GM21423 (cell line): ENCODE results near the gene CD151.

Experiments used
- ATAC-seq: cut with Tn5 transposase; IDR thresholded peaks from one replicate; pipeline ENCODE4 v1.9.1; 2021; ENCODE audit warnings: mild to moderate bottlenecking, moderate library complexity; ENCODE audit not compliant: unreplicated experiment

Gene CD151

DNA sequence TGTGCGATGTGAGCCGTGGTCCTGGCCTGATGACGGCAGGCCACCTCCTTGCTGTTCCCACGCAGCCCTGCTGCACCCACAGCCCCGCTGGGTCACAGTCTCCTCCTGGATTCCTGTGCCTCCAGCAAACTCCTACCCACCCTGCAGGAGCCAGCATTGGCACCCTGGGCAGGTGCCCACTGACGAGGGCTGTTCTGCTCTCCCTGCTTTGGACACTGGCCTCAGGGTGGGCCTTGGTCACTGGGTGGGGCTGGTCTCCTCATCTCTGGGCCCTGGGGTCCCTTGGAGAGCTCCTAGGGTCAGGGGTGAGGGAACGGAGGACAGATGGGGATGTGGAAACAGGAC, 22.6 kb downstream of the CD151 start:
- no peak for ATAC-seq

DNA sequence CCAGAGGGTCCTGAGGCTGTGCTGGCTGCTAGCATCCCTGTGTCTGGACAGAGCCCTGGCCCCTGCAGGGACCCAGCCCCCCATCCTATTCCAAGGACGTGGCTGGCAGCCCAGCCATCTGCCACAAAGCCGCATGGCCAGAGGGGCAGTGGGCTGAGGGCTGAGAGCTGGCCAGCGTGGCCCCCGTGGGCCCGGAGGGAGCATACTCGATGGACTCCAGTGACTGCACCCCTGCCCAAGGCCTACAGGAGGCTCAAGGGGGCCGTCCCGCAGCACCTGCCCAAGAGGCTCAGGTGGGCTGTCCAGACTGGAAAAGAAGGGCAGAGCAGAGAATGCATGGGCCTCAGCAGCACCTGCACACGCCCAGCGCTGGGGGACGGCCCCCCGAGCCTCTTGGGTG, 23.0 kb downstream of the CD151 start:
- ATAC-seq, result no peak

DNA sequence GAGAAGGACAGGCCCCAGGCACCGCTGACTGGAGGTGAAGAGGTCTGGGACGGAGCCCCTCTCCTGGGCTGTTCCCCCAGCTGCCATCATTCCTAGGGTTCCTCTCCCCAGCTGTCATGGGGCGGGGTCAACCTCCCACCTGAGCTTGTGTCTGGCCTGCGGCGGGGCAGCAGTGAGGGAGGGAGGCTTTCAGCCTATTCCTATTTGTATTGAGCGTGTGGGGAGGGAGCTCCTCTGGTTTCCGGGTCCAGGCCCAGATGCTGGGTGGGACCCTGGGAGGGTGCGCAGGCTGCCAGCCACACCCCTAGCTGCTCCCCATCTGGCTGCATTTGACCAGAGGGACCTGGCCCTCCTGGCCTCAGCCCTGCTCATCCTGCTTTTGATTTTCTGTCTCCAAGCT, 23.6 kb downstream of the CD151 start:
- ATAC-seq, result no peak

DNA sequence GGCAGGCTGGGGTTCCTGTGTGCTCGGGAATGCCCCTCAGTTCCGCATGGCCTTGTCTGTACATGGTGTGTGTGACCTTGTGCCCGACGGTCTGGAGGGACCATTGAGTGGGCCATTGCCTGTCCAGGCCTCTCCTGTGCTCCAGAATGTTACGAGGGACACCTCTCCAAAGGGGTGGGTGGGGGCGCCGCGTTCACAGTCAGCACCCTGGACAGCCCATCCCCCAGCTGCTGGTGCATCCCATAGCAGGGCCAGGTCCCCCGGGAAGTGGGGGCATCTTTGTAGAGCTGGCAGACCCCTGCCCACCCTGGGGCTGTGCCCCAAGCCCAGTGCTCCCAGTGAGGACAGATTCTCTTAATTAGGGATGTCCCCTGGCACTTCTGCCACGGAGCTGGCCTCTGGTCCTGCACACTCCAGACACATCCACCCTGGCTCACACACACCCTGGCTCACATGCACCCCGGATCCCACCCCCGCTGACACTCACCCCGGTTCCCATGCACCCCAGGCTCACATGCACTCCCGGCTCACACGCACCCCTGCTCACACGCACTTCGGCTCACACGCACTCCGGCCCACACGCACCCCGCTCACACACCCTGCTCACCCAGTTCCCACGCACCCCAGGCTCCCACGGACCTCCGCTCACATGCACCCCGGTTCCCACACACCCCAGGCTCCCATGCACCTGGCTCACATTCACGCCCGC, 25.5 kb downstream of the CD151 start:
- no peak for ATAC-seq

GRCh38 chr11:858762-859339, 26.1 kb downstream of the CD151 start:
- ATAC-seq, result no peak

GRCh38 chr11:859394-860131, 26.8 kb downstream of the CD151 start:
- ATAC-seq, result no peak

GRCh38 chr11:860234-861104, 27.7 kb downstream of the CD151 start:
- no peak for ATAC-seq

GRCh38 chr11:861105-861479, 28.3 kb downstream of the CD151 start:
- ATAC-seq, result no peak

GRCh38 chr11:862081-862661, 29.4 kb downstream of the CD151 start:
- ATAC-seq, result no peak

GRCh38 chr11:862696-863022, 29.9 kb downstream of the CD151 start:
- no peak for ATAC-seq

DNA sequence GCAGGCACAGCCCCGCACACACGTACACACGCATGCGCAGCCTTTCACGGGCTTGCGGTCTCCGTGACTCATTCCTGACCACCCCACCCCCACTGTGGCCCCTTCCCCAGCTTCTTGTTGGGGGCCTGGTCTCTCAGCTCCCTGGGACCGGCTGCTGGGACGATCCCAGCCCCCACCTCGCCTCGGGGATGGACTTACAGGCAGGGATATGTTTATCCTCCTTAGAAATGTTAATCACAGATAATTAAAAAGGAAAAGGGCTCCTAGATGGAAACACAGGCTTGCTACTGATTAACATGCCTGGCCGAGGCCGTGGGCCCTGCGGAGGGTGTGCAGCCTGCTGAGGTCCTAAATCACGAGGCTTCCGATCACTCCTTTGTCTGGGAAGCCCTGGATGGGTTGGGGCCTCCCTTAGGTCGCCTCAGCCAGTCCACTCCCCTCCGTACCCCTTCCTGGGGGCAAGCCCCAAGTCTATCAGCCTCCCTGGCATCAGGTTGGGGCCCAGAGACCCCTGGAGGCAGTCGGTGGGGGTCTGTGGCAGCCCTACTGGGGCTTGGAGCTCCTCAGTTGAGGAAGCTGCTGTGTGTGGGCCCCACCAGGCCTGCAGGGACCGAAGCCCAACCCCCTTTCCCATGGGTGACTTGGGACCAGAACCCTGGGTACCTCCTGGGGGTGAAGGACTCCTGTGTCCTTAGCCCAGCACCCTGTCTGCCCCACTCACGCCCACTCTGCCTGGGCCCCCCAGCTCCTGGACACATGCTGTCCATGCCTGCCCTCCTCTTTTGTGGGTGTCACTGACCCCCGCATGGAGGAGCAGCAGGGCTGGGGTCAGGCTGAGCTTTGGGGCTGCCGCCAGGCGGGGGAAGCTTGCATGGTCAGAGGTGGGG, 30.5 kb downstream of the CD151 start:
- ATAC-seq, result no peak

- ATAC-seq, result no peak
These were observed 31.4 kb downstream of the CD151 start for GRCh38 chr11:863910-864827.

DNA sequence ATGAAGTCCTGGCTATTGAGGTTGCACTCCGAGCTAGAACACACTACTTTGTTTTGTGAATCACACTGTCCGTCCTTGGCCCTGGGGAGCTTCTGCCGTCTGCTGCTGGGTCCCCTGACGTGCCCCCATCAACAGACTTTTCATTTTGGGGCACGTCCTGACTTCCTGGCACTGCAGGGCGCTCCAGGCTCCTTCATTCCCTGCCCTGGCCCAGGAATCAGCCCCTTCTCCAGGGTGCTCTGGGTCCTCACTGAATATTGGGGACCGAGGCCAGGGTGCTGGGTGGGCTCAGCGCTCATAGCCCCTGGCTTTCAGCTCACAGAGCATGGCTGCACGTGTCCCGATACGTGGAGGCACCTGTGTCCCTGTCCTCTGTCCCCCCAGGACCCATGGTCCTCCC, 32.1 kb downstream of the CD151 start:
- ATAC-seq, result no peak

DNA sequence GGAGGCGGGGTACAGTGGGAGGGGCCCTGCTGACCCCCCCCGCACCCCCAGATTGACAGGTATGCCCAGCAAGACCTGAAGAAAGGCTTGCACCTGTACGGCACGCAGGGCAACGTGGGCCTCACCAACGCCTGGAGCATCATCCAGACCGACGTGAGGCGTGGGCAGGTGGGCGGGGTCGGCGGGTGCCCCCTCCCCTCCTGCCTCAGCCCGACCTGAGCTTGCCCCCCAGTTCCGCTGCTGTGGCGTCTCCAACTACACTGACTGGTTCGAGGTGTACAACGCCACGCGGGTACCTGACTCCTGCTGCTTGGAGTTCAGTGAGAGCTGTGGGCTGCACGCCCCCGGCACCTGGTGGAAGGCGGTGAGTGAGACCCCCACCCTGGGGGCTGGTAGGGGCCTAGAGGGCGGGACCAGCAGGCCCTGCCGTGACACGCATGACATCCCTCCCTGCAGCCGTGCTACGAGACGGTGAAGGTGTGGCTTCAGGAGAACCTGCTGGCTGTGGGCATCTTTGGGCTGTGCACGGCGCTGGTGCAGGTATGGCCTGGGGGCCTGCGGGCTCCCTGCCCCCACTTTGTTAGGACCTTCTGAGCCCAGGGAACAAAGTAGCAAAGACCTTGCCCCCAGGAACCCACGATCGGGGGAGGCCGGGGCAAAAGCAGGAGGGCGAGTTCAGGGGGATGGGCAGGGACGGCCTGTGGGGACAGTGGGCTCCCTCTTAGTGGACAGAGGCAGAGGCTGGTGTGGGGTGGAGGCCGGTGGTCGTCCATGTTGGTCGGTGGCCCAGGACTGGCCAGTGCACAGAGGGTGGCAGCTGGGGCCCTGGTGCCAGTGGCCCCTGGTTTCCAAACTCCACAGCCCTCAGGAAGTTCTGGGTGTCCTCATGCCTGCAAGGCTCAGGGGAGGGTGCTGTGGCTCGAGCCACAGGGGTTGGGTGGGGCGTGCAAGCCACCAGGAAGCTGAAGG, 33.0 kb downstream of the CD151 start:
- ATAC-seq, result no peak

DNA sequence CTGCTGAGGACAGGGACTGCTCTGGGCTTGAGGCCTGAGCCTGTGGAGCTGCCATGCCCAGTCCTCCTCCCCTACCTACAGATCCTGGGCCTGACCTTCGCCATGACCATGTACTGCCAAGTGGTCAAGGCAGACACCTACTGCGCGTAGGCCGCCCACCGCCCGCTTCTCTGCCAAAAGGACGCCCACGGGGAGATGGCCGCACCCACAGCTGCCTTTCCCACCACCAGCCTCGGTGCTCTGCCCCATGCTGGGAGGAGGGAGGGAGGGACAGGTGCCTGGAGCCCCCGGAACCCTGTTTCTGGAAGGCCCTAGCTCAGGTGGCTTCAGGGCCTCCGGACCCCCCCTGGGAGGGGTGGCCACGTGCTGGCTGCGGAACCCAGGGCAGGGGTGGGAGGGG, 33.7 kb downstream of the CD151 start:
- ATAC-seq, result no peak

DNA sequence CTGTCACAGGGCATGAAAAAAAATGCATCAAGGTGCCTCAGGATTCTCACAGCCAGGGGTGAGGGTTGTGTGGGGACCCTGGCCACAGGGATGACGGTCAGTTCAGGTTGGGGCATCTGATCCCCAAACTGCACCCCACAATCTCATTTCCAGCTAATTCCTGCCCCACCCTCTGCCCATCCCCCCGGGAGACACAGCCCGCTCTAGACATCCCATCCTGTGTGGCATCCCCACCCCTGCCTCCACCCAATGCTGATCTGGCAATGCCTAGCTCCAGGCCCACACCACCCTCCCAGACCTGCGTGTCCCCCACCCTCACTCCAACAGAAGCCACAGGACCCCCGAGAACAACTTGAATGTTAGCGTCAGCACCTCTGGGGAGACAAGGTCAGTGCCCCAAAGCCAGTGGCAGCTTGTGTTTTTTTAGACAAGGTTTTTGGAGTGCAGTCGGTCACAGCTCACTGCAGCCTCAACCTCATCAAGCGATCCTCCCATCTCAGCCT, 35.2 kb downstream of the CD151 start:
- no peak for ATAC-seq

- ATAC-seq, result no peak
These were observed 35.6 kb downstream of the CD151 start for GRCh38 chr11:868394-868793.

- no peak for ATAC-seq
These were observed 36.0 kb downstream of the CD151 start for GRCh38 chr11:868802-869201.
